ENCODE data around the gene CLDN10.

DNA sequence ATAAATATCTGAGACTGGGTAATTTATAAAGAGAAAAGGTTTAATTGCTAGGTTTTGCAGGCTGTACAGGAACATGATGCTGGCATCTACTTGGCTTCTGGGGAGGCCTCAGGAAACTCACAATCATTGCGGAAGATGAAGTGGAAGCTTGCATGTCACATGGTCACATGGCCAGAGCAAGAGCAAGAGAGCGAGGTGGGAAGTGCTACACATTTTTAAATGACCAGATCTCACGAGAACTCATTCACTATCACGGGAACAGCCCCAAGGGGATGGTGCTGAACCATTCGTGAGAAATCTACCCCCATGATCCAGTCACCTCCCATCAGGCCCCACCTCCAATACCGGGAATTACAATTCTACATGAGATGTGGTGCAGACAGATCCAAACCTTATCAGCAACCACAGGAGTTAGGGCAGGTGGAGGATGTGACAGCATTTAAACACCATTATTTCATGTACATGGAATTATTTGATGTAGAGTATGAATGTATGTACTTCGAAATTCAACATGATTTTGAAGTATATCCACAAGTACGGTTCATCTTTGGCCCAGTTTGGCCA, 10.5 kb upstream of the CLDN10 start:
- no peak for TF ChIP-seq ISL1 (CRISPR knock-in tag; IDR thresholded peaks at IDR 0.05)
- TF ChIP-seq PPARA (CRISPR knock-in tag; IDR thresholded peaks at IDR 0.05; ENCODE audit: borderline replicate concordance), result no peak
- TF ChIP-seq RARB (CRISPR knock-in tag; IDR thresholded peaks at IDR 0.05), result no peak
- TF ChIP-seq, protein P1, sequence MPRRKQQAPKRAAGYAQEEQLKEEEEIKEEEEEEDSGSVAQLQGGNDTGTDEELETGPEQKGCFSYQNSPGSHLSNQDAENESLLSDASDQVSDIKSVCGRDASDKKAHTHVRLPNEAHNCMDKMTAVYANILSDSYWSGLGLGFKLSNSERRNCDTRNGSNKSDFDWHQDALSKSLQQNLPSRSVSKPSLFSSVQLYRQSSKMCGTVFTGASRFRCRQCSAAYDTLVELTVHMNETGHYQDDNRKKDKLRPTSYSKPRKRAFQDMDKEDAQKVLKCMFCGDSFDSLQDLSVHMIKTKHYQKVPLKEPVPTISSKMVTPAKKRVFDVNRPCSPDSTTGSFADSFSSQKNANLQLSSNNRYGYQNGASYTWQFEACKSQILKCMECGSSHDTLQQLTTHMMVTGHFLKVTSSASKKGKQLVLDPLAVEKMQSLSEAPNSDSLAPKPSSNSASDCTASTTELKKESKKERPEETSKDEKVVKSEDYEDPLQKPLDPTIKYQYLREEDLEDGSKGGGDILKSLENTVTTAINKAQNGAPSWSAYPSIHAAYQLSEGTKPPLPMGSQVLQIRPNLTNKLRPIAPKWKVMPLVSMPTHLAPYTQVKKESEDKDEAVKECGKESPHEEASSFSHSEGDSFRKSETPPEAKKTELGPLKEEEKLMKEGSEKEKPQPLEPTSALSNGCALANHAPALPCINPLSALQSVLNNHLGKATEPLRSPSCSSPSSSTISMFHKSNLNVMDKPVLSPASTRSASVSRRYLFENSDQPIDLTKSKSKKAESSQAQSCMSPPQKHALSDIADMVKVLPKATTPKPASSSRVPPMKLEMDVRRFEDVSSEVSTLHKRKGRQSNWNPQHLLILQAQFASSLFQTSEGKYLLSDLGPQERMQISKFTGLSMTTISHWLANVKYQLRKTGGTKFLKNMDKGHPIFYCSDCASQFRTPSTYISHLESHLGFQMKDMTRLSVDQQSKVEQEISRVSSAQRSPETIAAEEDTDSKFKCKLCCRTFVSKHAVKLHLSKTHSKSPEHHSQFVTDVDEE (CRISPR knock-in tag; IDR thresholded peaks at IDR 0.05), result no peak
- TF ChIP-seq ZFP30 (CRISPR knock-in tag; IDR thresholded peaks at IDR 0.05), result no peak
- no peak for TF ChIP-seq ZC3H10 (CRISPR knock-in tag; IDR thresholded peaks at IDR 0.05)
- TF ChIP-seq CSDC2 (CRISPR knock-in tag; IDR thresholded peaks at IDR 0.05), result no peak
- TF ChIP-seq ESRRG (CRISPR knock-in tag; IDR thresholded peaks at IDR 0.05), result no peak
- TF ChIP-seq ZFP3 (CRISPR knock-in tag; IDR thresholded peaks at IDR 0.05), result no peak
- TF ChIP-seq, protein P2, sequence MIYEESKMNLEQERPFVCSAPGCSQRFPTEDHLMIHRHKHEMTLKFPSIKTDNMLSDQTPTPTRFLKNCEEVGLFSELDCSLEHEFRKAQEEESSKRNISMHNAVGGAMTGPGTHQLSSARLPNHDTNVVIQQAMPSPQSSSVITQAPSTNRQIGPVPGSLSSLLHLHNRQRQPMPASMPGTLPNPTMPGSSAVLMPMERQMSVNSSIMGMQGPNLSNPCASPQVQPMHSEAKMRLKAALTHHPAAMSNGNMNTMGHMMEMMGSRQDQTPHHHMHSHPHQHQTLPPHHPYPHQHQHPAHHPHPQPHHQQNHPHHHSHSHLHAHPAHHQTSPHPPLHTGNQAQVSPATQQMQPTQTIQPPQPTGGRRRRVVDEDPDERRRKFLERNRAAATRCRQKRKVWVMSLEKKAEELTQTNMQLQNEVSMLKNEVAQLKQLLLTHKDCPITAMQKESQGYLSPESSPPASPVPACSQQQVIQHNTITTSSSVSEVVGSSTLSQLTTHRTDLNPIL (CRISPR knock-in tag; IDR thresholded peaks at IDR 0.05; ENCODE audit: low read depth), result no peak
- no peak for TF ChIP-seq ZNF70 (CRISPR knock-in tag; IDR thresholded peaks at IDR 0.05)

Data from SK-N-SH treated with all-trans-retinoic acid at 6 μM for 48 hours (cell line).